SK-N-SH treated with all-trans-retinoic acid at 6 μM for 48 hours (cell line): ENCODE data around the gene LHFPL3.

ENCODE experiments used
- ARNTL ChIP-seq: fragments of 450-650 bp; formaldehyde crosslinking; IDR thresholded peaks from 2 replicates; pipeline ENCODE4 v1.5.0; 2020; ENCODE audit warnings: low read depth, mild to moderate bottlenecking, moderate library complexity, borderline replicate concordance
- OSR1 ChIP-seq: fragments of 250-450 bp; sonication (Bioruptor Pico); IDR thresholded peaks from 2 replicates; pipeline ENCODE4 v1.8.0; 2022; ENCODE audit warnings: moderate library complexity, mild to moderate bottlenecking, inconsistent platforms
- ZC3H10 ChIP-seq: fragments of 250-450 bp; sonication (Bioruptor Pico); IDR thresholded peaks from 2 replicates; pipeline ENCODE4 v1.5.1; 2021; ENCODE audit warnings: mild to moderate bottlenecking, moderate library complexity
- ZFP3 ChIP-seq: fragments of 250-450 bp; sonication (Bioruptor Pico); IDR thresholded peaks from 2 replicates; pipeline ENCODE4 v1.5.0; 2020; ENCODE audit warnings: mild to moderate bottlenecking, moderate library complexity
- TF ChIP-seq, protein P1 (sequence below): fragments of 250-450 bp; sonication (Bioruptor Pico); IDR thresholded peaks from 2 replicates; pipeline ENCODE4 v1.8.0; 2020; ENCODE audit warnings: mild to moderate bottlenecking, moderate library complexity, borderline replicate concordance

DNA sequence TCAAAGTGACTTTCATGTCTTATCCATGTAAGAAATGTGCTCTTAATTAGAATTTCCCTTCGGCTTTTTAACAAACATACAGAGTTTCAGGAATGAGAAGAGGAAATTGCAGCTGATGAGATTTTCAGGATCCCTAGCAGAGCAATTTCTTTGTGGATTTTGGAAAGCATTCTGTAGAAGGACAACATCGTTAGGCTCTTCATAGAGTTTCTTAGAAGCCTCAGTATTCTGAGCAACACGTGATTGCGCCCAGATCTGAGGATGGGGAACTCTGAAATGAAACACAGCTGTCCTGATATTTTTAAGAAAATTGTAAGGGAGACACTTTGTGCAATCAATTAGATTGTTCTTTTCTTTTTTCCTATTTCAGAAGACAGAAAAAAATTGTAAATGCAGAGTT, 85.8 kb downstream of the LHFPL3 start:
- TF ChIP-seq ZFP3 (CRISPR knock-in tag): no peak
- TF ChIP-seq, protein P1, sequence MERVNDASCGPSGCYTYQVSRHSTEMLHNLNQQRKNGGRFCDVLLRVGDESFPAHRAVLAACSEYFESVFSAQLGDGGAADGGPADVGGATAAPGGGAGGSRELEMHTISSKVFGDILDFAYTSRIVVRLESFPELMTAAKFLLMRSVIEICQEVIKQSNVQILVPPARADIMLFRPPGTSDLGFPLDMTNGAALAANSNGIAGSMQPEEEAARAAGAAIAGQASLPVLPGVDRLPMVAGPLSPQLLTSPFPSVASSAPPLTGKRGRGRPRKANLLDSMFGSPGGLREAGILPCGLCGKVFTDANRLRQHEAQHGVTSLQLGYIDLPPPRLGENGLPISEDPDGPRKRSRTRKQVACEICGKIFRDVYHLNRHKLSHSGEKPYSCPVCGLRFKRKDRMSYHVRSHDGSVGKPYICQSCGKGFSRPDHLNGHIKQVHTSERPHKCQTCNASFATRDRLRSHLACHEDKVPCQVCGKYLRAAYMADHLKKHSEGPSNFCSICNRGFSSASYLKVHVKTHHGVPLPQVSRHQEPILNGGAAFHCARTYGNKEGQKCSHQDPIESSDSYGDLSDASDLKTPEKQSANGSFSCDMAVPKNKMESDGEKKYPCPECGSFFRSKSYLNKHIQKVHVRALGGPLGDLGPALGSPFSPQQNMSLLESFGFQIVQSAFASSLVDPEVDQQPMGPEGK (CRISPR knock-in tag): no peak
- TF ChIP-seq ARNTL (CRISPR knock-in tag): no peak
- TF ChIP-seq OSR1 (CRISPR knock-in tag): no peak
- no peak for TF ChIP-seq ZC3H10 (CRISPR knock-in tag)
